ENCODE data around the gene SLC35B1. TPM values are rescaled to one million over a fixed set of nuclear protein-coding genes. Genes with fewer than 3 reads are reported as not detected.

The SLC35B1 gene
- total and polyA plus RNA-seq, 10 of the 15 experiments (the other 5 are each of a cell fraction or from before 2014, with no cell fraction given), result 40.0 to 113 (median 51.6) TPM

DNA sequence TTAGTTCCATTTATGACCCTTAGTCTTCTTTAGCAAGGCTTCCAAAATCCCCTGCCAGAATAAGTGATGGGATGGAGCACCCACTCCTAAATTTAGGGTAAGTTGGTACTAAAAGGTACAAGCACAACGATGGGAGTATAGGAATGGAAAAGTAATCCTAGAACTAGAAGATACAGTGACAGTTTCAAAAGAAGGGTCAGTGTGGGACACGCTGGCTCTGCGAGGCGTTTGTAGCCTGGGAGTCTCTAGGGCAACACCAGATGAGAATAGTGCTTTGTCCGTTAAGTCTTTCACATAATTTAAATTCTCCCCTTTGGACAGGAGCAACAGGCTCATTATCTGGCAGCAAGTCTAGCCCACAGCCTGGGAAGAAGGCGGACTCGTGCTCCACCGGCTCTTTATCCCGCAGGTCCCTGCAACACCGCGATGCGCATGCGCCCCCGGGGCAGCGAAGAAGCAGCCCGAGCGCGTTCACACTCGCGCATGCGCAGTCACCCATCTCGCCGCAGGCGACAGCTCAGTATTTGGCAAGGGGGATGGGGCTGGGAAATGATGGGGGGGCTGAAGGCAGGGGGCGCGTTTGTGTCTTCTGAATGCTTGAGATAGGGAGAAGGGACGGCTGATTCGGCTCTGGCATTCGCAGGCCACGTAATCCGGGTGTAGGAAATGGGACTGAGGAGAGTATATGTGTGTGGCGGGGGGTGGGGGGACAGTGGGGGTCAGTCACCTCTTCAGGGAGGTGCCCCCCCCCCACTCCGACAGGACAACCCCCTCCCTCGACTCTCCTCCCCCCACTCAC, 30.4 kb downstream of the SLC35B1 start (continued):
- TF ChIP-seq BHLHE40 (IDR thresholded peaks at IDR 0.05; ENCODE audit: borderline replicate concordance in 1 of 2, low read depth in 2 of 2, low read length in 1 of 2) (peak in 1 of 2 experiments; percentile 25; a peak in 1 of 4 replicates), CBFB (IDR thresholded peaks at IDR 0.05; ENCODE audit: low read depth) (0 out of 2 replicates have a peak, but pooled peaks have one; percentile 3), DPF2 (IDR thresholded peaks at IDR 0.05) (no peak), HDAC6 (IDR thresholded peaks at IDR 0.05; ENCODE audit: unreplicated experiment) (no peak), MYB (IDR thresholded peaks at IDR 0.05; ENCODE audit: borderline replicate concordance, low read depth, low read length) (no peak), POLR2AphosphoS5 (IDR thresholded peaks at IDR 0.05; ENCODE audit: low read length) (no peak; the same call in 1 of the 2 replicates), ZNF274 (IDR thresholded peaks at IDR 0.05; ENCODE audit: insufficient read depth, insufficient read length) (no peak), NRF1 (conservative IDR thresholded peaks at IDR 0.05; ENCODE audit: low read depth, low read length) (peak; percentile 96), SUZ12 (IDR thresholded peaks at IDR 0.05; ENCODE audit: unreplicated experiment) (no peak), SMARCA5 (IDR thresholded peaks at IDR 0.05) (no peak), IKZF1 (conservative IDR thresholded peaks at IDR 0.05) (peak; percentile 99), SMC3 (IDR thresholded peaks at IDR 0.05; ENCODE audit: borderline replicate concordance, low read length) (0 out of 2 replicates have a peak, but pooled peaks have one; percentile 14)
- TF ChIP-seq, protein P1, sequence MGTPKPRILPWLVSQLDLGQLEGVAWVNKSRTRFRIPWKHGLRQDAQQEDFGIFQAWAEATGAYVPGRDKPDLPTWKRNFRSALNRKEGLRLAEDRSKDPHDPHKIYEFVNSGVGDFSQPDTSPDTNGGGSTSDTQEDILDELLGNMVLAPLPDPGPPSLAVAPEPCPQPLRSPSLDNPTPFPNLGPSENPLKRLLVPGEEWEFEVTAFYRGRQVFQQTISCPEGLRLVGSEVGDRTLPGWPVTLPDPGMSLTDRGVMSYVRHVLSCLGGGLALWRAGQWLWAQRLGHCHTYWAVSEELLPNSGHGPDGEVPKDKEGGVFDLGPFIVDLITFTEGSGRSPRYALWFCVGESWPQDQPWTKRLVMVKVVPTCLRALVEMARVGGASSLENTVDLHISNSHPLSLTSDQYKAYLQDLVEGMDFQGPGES (IDR thresholded peaks at IDR 0.05), result no peak
- TF ChIP-seq, protein P2, sequence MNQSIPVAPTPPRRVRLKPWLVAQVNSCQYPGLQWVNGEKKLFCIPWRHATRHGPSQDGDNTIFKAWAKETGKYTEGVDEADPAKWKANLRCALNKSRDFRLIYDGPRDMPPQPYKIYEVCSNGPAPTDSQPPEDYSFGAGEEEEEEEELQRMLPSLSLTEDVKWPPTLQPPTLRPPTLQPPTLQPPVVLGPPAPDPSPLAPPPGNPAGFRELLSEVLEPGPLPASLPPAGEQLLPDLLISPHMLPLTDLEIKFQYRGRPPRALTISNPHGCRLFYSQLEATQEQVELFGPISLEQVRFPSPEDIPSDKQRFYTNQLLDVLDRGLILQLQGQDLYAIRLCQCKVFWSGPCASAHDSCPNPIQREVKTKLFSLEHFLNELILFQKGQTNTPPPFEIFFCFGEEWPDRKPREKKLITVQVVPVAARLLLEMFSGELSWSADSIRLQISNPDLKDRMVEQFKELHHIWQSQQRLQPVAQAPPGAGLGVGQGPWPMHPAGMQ (IDR thresholded peaks at IDR 0.05; ENCODE audit: borderline replicate concordance), result no peak
- TF ChIP-seq, protein P3, sequence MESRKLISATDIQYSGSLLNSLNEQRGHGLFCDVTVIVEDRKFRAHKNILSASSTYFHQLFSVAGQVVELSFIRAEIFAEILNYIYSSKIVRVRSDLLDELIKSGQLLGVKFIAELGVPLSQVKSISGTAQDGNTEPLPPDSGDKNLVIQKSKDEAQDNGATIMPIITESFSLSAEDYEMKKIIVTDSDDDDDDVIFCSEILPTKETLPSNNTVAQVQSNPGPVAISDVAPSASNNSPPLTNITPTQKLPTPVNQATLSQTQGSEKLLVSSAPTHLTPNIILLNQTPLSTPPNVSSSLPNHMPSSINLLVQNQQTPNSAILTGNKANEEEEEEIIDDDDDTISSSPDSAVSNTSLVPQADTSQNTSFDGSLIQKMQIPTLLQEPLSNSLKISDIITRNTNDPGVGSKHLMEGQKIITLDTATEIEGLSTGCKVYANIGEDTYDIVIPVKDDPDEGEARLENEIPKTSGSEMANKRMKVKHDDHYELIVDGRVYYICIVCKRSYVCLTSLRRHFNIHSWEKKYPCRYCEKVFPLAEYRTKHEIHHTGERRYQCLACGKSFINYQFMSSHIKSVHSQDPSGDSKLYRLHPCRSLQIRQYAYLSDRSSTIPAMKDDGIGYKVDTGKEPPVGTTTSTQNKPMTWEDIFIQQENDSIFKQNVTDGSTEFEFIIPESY (IDR thresholded peaks at IDR 0.05), result no peak
- TF ChIP-seq, protein P4, sequence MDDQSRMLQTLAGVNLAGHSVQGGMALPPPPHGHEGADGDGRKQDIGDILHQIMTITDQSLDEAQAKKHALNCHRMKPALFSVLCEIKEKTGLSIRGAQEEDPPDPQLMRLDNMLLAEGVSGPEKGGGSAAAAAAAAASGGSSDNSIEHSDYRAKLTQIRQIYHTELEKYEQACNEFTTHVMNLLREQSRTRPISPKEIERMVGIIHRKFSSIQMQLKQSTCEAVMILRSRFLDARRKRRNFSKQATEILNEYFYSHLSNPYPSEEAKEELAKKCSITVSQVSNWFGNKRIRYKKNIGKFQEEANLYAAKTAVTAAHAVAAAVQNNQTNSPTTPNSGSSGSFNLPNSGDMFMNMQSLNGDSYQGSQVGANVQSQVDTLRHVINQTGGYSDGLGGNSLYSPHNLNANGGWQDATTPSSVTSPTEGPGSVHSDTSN (IDR thresholded peaks at IDR 0.05; ENCODE audit: insufficient replicate concordance, low read depth, low read length), result no peak
- TF ChIP-seq, protein P5, sequence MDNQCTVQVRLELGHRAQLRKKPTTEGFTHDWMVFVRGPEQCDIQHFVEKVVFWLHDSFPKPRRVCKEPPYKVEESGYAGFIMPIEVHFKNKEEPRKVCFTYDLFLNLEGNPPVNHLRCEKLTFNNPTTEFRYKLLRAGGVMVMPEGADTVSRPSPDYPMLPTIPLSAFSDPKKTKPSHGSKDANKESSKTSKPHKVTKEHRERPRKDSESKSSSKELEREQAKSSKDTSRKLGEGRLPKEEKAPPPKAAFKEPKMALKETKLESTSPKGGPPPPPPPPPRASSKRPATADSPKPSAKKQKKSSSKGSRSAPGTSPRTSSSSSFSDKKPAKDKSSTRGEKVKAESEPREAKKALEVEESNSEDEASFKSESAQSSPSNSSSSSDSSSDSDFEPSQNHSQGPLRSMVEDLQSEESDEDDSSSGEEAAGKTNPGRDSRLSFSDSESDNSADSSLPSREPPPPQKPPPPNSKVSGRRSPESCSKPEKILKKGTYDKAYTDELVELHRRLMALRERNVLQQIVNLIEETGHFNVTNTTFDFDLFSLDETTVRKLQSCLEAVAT (IDR thresholded peaks at IDR 0.05), result no peak; the same call in 1 of the 2 replicates
- TF ChIP-seq, protein P6, sequence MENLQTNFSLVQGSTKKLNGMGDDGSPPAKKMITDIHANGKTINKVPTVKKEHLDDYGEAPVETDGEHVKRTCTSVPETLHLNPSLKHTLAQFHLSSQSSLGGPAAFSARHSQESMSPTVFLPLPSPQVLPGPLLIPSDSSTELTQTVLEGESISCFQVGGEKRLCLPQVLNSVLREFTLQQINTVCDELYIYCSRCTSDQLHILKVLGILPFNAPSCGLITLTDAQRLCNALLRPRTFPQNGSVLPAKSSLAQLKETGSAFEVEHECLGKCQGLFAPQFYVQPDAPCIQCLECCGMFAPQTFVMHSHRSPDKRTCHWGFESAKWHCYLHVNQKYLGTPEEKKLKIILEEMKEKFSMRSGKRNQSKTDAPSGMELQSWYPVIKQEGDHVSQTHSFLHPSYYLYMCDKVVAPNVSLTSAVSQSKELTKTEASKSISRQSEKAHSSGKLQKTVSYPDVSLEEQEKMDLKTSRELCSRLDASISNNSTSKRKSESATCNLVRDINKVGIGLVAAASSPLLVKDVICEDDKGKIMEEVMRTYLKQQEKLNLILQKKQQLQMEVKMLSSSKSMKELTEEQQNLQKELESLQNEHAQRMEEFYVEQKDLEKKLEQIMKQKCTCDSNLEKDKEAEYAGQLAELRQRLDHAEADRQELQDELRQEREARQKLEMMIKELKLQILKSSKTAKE (IDR thresholded peaks at IDR 0.05; ENCODE audit: low read depth, poor library complexity, severe bottlenecking), result no peak
